GM21526 (cell line): ENCODE results near the gene NUDT9.
A peak's percentile ranks its signal among the peaks of the same experiment; 100 is the strongest.
"Not testable (repeated sequence)": the region's sequence is repeated elsewhere in the genome, so short reads cannot be mapped to it uniquely, and the experiment has no call there.

ENCODE experiments used
- ATAC-seq: cut with Tn5 transposase; IDR thresholded peaks from one replicate; pipeline ENCODE4 v1.9.1; 2021; ENCODE audit warnings: moderate library complexity; ENCODE audit not compliant: unreplicated experiment, low FRiP score

NUDT9 gene

GRCh38 chr4:87422104-87423052 lies at the start of gene NUDT9:
NUDT9 (plus strand) TSS chr4:87422573; CDS start chr4:87422906, 333 bp downstream.
- peak; percentile 79 for ATAC-seq

- ATAC-seq = peak; percentile 66
These were observed 46.6 kb upstream of the NUDT9 start for GRCh38 chr4:87375719-87376291.

- ATAC-seq = no peak
These were observed 44.6 kb upstream of the NUDT9 start for GRCh38 chr4:87377816-87378215.

- no peak for ATAC-seq
These were observed 40.3 kb upstream of the NUDT9 start for GRCh38 chr4:87382116-87382515.

- ATAC-seq = no peak
These were observed 39.4 kb upstream of the NUDT9 start for GRCh38 chr4:87382931-87383330.

GRCh38 chr4:87384466-87385132 lies 37.8 kb upstream of the NUDT9 start:
- ATAC-seq = not testable (repeated sequence)

GRCh38 chr4:87387237-87387636 lies 35.1 kb upstream of the NUDT9 start:
- ATAC-seq = no peak

GRCh38 chr4:87388901-87389300 lies 33.5 kb upstream of the NUDT9 start:
- ATAC-seq = no peak

- not testable (repeated sequence) for ATAC-seq
These were observed 32.3 kb upstream of the NUDT9 start for GRCh38 chr4:87390055-87390454.

- peak; percentile 1 for ATAC-seq
These were observed 31.9 kb upstream of the NUDT9 start for GRCh38 chr4:87390551-87390890.

GRCh38 chr4:87390891-87391575 lies 31.3 kb upstream of the NUDT9 start, which contains the start of gene HSD17B11:
HSD17B11 (minus strand) TSS chr4:87391188; CDS start chr4:87391070, 118 bp downstream.
- ATAC-seq = peak; percentile 100

GRCh38 chr4:87391576-87392054 lies 30.8 kb upstream of the NUDT9 start:
- peak; percentile 2 for ATAC-seq

- ATAC-seq = no peak
These were observed 30.2 kb upstream of the NUDT9 start for GRCh38 chr4:87392183-87392582.

GRCh38 chr4:87395073-87395472 lies 27.3 kb upstream of the NUDT9 start:
- ATAC-seq = not testable (repeated sequence)

- ATAC-seq = not testable (repeated sequence)
These were observed 26.5 kb upstream of the NUDT9 start for GRCh38 chr4:87395851-87396250.

GRCh38 chr4:87399148-87399547 lies 23.2 kb upstream of the NUDT9 start:
- no peak for ATAC-seq

- ATAC-seq = no peak
These were observed 22.4 kb upstream of the NUDT9 start for GRCh38 chr4:87399954-87400353.

GRCh38 chr4:87403732-87404131 lies 18.6 kb upstream of the NUDT9 start:
- ATAC-seq = not testable (repeated sequence)

GRCh38 chr4:87405211-87405820 lies 17.1 kb upstream of the NUDT9 start:
- ATAC-seq = no peak

GRCh38 chr4:87406462-87406861 lies 15.9 kb upstream of the NUDT9 start:
- ATAC-seq = no peak
